Stimulated activated CD4-positive, alpha-beta T cell treated with anti-CD3 and anti-CD28 coated beads, Interleukin-2, amount 100 ng/mL, for 24 hours (primary cell): ENCODE data around the gene SCNN1A.
"Not testable (repeated sequence)": the region's sequence is repeated elsewhere in the genome, so short reads cannot be mapped to it uniquely, and the experiment has no call there.

Experiments
- DNase-seq, 2 donors: peaks; one replicate each; pipeline ENCODE4 v3.0.0-alpha.2; 2020

Gene SCNN1A

DNA sequence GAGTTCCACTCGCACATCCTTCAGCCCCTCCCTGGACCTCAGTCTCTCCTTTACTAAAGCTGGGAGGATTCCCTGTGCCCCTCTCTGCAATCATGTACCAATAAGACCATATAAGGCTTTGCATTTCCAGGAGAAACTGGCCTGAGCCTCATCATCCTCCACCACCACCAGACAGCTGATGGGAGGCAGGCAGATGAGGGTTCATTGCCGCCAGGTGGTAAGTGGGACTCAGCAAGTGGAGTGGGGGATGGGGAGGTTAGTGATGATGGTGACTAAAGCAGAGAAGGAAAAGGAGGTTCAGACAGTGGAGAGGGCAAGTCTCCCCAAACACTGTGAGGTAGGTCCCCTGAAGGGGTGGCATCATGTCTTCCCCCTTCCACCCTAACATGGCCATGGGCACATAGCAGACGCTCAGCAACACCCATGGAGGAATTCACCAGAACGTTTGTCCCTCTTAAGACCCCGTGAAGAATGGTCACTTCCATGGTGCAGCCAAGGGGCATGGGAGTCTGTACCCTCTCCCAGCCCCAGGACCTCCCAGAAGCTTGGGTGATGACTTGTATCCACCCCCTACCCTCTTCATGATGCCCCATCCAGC lies 29.0 kb downstream of the SCNN1A start:
- no peak for DNase-seq

DNA sequence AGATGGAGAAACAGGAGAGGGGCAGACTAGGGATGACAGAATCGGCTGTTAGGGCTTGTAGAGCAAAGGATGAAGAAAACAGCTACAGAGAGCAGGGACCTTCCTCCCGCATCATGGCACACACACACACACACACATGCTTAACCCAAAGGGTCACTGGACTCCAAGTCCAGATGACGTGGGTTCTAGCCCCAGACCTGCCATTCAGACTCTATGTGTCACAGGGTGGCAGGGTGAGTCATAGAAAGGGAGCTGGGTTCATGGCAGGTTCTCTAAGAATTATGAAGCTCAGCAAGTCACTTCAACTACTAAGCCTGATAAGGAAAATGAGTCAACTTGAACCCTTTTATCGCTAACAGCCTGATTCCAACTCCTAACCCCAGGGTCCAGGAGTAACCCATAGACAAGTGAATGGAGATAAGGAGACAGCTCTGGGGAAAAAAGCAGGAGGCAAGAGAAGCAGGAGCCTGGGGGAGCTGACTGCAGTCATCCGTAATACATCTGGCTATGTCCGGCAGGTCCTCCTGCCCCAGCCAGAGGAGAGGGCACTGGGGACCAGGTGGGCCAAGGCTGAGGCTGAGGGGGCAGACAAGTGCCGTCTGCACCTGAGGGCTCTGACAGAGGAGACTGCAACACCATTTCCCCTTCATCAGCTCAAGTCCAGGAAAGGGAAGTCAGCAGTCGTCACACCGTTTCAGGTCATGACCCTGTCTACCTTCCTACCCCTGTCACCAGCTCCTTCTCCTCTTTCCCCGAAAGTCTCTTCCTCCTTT lies 29.9 kb downstream of the SCNN1A start:
- DNase-seq, result peak; percentile 41 to 52

DNA sequence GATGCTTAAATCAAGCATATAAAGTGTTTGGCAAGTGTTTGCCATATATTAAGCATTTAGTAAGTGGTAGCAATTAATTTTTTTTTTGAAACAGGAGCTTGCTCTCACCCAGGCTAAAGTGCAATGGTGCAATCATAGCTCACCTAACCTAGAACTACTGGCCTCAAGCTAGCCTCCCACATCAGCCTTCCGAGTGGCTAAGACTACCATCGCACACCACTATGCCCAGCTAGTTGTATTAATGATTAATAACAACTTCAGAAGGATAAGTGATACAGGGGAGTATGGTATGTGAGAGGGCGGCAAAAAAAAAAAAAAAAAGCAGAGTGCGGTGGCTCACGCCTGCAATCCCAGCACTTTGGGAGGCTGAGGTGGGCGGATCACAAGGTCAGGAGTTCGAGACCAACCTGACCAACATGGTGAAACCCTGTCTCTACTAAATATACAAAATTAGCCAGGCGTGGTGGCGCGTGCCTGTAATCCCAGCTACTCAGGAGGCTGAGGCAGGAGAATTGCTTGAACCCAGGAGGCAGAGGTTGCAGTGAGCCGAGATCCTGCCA lies 31.2 kb downstream of the SCNN1A start:
- DNase-seq, result not testable (repeated sequence)

DNA sequence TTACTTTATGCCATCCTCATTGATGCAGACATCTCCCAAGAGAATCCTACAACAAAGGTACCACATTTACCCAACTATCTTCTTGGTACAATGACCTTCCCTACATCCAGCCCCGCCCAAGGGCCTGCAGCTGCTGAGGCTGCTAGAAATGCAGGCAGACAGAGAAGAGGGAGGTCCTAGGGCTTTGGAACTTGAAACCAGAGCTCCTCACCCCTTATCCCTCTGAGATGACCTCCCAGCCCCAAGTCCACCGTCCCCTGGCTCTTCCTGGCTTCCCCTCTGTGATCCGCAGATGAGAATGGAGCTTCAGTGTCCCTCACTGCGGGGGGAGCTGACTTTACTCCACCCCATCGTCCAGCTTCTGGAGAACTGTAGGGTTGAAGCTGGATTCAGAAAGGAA lies 31.8 kb downstream of the SCNN1A start:
- no peak for DNase-seq

DNA sequence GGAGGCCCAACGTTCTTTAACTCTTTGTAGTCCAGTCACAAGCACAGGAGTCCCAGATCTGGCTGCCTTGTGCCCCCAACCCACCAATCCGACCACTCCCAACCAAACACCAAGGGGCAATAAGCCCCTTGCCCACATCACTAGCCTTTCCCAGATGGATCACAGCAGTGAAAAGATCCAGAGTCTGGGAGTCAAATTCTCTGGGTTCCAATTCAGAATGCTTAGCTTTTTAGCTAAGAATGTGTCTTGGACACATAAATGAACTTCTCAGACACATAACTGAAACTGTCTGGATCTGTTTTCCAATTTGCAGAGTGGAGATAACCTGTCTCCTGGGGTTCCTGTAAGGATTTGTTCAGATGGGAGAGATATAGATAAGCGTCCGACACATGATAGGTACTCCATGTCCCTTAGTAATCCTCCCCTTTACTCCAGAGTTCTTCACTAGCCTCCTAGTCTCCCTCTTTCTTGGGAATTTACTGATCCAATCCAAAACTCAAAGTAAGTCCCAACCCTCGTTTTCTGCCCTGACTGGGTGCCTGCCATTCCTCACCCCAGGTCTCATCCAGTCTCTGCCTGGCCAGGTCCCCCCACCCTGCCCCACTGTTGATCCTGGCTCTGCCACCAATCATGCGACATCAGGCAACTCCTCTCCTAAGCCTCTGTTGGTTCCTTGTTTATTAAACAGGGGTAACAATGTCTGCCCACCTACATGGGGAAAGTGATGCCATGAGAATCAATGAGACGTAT lies 33.0 kb downstream of the SCNN1A start:
- DNase-seq, result no peak

DNA sequence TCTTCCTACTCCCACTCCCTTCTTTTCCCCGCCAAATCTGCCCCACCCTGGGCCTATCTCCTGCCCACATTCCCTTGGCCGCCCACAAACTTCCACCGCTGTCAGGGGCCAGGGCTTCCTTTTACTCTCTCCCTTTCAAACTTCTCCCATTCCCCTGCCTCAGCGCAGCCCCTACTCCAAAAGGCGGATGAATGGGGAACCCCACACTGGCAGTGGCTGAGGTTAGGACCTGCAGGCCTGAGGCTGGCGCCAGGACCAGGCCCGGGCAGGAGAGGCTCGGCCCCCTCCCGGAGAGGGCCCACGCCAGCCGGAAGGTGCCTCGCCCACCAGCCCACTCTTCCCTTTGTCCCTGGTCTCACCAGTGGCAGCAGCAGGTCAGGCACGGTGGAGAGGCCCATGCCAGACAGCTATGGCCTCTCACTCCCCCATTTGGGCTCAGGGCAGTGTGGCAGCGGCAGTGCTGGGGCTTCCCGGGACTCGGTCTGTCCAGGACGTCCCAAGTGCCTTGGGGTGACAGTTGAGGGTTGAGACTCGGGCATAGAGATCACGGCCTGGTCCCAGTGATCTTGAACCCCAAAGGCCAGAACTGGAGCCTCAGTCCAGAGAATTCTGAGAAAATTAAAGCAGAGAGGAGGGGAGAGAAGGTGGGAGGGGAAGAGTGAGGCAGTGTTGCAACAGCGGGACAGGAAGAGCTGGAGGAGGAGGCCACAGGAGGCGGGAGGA lies 33.8 kb downstream of the SCNN1A start, which contains the start of gene TNFRSF1A:
Gene TNFRSF1A, minus strand, starts transcription at position 660 of the 723 bp plus-strand sequence. Its CDS starts 262 bp downstream, at position 398.
- DNase-seq, result peak; percentile 60 to 64

DNA sequence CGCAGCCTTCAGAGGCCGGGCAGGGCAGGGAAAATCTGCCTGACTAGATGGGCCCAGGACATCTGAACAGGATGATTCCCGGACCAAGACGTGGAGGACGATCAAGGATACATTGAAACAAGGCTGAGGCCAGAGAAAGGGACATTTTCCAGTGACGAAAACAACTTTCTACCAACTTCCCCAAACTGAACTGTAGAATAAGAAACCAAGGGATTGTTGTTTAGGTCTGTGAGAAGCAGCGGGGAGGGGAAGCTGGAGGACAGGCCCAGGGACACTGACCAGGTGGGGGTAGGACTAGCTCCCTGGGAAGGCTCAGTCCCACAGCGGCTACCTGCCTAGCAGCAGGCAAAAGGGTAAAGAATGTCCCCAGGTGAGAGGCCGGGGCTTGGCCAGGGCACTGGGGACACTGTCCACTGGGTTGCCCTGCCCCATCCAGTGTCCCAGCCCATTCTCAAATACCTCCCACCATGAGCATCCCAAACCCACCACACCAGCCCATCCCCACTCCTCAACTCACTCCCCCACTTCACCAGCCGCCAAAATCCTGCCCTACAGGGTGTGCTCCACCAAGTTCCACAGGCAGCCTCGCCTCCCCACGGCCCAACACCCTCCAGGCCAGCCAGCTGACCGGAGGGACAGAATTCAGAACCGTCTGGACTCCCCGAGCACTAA lies 34.5 kb downstream of the SCNN1A start:
- no peak for DNase-seq

DNA sequence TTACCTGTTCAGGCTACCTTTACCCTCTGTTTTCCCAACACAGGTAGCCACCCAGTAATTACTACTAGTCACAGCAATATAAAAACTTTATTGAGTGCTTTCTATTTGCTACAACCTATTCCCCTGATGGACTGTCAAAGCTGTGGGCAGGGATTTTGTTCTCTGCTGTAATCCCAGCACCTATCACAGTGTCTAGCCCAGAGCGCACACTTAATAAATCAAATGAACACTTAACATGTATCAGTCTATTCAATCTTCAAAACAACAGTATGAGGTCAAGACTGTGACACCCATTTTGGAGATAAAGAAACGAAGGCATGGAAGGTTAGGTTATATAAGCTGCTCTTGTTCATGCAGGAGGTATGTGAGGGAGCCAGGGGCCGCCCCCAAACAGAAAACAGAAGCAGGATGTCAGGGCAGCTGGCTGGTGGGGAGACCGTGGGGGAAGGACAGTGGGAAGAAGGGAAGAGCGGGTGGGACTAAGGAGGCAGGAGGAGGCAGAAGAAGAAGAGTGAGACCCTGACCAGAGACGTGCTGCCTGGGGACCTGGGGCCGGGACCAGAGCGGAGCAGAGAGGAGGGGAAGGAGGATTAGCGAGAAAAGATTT lies 35.2 kb downstream of the SCNN1A start:
- no peak for DNase-seq

DNA sequence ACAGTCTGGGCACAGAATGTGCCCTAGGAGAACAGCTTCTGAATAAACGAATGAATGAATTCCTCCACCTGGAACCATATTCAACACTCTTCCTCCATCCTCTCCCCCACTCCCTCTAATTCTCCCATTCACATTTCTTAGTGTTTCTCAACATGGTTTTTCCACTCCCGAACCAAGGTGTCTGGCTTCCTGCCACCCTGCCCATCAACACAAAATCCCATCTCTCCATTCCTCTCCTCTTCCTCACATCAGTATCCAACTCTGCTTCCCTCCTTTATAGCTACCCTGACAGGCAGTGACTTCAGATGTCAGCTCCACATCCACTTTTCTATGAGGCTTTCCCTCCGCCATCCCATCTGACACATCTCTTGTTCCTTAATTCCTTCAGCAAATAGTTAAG lies 36.4 kb downstream of the SCNN1A start:
- no peak for DNase-seq

DNA sequence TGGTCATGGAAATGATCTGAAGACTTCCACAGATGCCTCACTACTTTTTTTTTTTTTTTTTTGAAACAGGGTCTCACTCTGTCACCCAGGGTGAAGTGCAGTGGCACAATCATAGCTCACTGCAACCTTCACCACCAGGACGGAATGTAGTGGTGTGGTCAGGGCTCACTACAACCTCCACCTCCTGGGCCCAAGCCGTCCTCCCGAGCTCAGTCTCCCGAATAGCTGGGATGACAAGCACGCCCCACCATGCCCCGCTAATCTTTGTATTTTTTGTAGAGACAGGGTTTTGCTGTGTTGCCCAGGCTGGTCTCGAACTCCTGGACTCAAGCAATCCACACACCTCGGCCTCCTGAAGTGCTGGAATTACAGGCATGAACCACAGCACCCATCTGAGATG lies 36.8 kb downstream of the SCNN1A start:
- not testable (repeated sequence) for DNase-seq

DNA sequence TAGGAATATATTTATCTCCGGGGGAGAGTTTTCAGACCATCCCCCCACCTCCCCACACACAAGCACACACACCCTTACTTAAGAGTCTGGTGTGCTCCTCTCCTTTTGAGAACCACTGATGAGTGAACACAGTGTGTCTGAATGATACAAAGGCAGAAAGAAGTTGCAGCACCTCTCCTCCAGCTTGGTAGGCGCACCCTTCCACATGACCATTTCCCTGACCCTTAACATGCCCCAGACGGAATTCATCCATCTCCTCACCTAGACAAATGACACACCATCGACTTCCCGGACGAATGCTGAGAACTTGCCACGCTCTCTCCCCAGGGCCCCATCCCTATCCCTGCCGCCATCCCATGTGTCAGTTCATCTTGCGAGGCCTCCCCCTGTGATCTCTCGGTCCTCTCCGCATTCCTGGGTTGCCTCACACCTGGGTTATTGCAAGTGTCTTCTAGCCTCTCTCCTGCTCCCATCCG lies 37.4 kb downstream of the SCNN1A start:
- DNase-seq, result no peak

DNA sequence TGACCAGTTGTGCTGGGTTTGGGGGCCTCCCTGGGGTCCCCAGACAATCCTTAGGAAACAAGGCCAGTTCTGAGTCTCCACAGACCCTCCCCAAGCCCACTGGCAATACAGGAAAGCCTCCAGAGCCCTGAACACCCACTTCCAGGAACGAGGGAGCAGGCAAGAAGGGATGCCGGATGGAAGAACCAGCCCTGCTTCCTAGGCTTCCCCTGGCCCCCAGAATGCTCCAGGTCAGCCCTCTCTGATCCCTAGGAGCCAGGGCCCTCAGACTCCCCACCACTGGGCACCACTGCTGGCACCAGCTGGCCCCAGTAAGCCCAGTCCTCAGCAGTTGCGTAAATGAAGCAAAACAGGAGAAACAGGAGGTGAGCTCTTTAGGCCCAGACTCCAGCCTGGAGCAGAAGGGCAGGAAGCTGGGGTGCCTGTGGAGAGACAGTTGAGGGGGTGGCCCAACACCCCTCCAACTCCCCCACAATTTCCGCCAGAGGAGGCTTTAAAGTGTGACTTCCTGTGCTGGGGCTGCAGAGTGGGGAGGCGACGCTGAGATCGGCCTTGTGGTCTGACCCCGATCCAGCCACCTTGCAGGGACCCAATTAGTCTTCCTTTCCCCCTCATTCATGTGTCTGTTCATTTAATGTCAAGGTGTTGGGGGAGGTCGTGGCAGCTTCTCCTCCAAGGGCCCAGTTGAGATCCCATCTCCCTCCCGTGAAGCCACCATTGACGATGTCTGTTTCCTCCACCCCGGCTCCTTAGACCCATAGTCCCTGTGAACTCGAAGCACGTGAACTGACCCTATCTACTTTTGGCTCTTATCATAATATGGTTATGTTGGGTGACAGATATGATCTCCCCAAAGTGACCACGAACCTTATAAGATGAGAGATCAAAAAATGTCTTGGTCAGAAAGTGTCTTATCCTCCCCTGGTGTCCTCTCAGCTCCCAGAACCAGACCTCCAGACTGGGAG lies 38.2 kb downstream of the SCNN1A start:
- DNase-seq, result peak in 1 of 2 donors; percentile 49

DNA sequence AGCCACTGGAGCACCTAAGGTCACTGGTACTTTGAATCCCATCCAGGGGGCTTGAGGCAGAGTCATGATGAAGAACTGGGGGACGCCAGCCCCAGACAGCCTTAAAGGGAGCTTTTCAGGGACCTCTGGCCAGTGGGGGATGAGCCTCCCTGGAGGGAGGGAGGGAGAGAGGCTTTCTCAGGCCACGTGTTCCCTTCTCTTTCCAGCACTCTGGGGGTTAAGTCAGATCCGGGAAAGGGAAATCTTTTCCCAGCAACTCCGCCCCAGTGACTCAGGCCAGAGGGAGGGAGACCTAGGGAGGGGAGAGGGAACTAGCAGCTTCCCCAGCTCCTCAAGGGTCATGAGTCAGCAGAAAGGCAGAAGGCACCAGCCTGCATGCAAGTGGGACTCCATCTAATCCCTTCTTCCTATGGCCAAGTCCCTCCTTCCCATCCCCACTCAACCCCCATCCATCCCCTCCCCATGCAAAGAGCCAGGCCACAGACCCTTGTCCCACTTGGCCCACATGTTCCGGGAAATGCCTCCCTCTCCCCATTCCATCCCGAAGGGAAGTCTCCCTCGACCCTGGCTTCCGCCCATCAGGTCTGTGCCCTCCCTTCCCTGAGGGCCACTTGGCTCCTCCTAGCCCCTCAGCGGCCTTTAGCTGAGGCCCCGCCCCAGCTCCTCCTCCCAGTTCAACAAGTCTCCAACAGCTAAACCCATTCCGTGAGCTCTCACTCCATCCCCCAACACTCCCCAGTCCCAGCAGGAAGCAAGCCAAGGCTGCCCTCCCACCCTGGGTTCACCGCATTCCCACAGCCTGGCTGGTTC lies 39.1 kb downstream of the SCNN1A start:
- peak; percentile 57 to 71 for DNase-seq

DNA sequence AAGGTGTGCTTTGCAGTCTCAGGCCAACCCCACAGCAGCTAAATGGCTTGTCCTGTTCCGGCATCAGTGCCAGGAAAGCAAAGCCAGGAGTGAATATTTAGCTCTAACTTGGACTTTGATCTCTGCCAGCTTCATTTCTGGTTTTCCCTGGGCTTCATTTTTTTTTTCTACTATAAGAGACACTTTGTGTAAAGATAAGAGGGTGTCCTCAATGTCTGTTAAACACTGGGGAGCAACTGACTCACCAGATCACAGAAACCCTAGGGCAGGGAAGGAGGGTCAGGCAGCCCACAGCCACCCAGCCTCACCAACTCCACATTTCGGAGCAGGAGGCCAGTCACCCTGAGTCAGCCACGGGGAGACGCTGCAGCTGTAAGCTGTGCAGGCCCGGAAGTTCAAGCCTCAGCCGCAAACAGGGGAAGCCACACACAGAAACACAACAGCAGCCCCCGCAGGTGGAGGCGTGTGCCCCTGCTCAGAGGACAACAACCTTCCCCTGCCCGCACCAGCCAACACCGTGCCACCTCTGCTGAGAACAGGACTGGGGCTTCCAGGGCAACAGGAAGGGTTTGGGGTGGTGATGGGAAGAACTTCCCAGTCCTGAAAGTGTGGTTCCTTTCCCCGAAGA lies 39.8 kb downstream of the SCNN1A start:
- DNase-seq, result peak; percentile 87

DNA sequence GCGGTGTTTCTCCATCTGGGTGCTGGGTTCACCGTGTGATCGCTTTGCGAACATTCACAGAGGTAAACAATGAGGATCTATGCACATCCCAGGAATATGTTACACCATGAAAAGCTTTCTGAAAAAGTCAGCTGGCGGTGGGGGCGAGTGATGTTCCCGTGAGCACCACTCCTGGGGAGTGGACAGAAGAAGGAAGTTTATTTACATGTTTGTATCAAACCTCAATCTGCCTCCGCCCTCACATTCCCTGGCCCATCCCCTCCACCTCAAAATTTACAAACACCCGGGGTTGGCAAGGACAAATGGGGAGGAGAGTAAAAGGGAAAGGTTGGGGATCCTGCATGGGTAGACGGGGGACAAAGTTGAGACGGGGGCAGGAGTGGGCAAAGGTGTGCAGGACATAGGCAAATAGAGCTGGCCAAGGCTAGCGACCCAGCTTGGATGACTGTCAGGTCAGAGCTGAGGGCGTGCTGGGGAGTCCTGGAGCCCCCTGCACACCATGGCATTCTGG lies 40.4 kb downstream of the SCNN1A start:
- no peak for DNase-seq

DNA sequence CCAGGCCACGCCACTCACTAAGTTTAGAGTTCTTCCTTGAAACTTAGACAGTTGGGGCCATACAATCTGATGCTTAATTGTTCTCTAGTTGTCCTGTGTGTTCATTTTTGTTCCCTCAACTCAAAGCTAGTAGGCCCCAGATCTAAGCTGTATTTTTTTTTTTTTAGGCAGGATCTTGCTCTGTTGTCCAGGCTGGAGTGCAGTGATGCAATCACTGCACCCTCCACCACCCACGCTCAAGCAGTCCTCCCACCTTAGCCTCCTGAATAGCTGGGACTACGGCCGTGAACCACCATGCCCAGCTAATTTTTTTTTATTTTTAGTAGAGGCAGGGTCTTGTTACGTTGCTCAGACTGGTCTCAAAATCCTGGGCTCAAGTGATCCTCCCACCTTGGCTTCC lies 41.0 kb downstream of the SCNN1A start:
- no peak for DNase-seq

DNA sequence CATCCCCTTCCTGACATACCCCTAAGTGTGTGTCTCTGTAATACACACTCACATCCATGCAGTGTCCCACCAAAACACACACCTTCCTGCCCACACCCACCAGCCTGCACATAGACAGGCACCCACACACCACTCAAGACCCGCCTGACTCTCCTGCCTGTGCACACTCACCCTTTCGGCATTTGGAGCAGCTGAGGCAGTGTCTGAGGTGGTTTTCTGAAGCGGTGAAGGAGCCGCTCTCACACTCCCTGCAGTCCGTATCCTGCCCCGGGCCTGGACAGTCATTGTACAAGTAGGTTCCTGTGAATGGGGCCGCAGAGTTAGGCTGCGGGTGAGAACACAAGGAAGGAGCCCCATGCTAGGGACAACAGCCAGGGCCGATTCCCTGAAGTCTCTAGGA lies 41.8 kb downstream of the SCNN1A start:
- DNase-seq, result no peak

DNA sequence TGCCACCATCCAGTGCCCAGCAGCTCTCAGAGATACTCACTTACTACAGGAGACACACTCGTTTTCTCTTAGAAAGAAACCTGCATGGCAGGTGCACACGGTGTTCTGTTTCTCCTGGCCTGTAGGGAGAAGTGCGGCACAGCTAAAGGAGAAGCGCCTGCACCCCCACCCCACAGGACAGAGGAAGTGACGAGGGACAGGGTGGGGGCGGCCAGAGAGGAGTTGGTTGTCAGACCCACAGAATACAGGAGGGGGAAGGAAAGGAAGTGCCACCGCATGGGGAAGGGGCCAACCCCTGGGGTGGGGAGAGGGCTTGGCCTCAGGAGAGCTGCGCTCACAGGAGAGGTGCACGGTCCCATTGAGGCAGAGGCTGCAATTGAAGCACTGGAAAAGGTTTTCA lies 42.3 kb downstream of the SCNN1A start:
- no peak for DNase-seq

DNA sequence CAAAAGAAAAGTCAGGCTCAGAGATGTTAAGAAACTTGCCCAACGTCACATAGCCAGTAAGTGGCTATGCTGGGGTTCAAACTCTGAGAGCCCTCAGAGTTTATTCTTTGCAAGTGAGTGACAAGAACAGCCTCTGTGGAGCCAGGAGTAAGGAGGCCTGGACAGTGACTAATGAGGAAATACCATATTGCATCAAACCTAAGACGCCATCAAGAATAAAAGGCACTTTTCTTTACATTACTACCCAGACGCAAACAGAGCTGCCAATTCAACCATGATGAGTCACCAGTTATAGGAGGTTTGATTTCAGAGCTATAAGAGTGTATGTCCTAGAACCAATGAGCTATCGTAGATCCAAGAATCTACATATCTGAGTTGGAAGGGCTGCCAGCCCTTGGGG lies 42.9 kb downstream of the SCNN1A start:
- DNase-seq, result no peak
